Natural killer cell treated with Interleukin-12 subunit alpha and Interleukin-12 subunit beta and Interleukin-15 and Interleukin-18, amount 100 ng/mL, for 72 hours (primary cell): Measurements from ENCODE around the gene APH1B. TPM values are rescaled to one million over a fixed set of nuclear protein-coding genes. Genes with fewer than 3 reads are reported as not detected.
A peak's percentile ranks its signal among the peaks of the same experiment; 100 is the strongest.

Source experiments
- ATAC-seq, 2 donors: fragments of 150-1000 bp; cut with Tn5 transposase in 1 of 2; sonication (Bioruptor Pico), chemical (Tn5 transposase) in 1 of 2; 2 replicates each; pipeline ENCODE4 v1.10.0; 2021
- DNase-seq: peaks from one replicate; pipeline ENCODE4 v3.0.0; 2022; ENCODE audit warnings: low spot score
- H3K27ac Mint-ChIP-seq, 2 donors: 1 replicate in 1 of 2; 2 replicates in 1 of 2; pipeline ENCODE4 v1.8.0; 2022; ENCODE audit warnings: mixed read lengths in 2 of 2, mild to moderate bottlenecking in 1 of 2, moderate library complexity in 1 of 2
- H3K27me3 Mint-ChIP-seq, 2 donors: 1 replicate in 1 of 2; 2 replicates in 1 of 2; pipeline ENCODE4 v1.8.0; 2022; ENCODE audit warnings: mixed read lengths in 2 of 2
- H3K36me3 Mint-ChIP-seq: one replicate; pipeline ENCODE4 v1.8.0; 2022; ENCODE audit warnings: mixed read lengths
- H3K4me1 Mint-ChIP-seq, 2 donors: 1 replicate in 1 of 2; 2 replicates in 1 of 2; pipeline ENCODE4 v1.8.0; 2022; ENCODE audit warnings: low read depth in 2 of 2, mixed read lengths in 2 of 2, mild to moderate bottlenecking in 1 of 2
- H3K4me3 Mint-ChIP-seq: one replicate; pipeline ENCODE4 v1.8.0; 2022; ENCODE audit warnings: mixed read lengths
- H3K9me3 Mint-ChIP-seq: 2 replicates; pipeline ENCODE4 v1.8.0; 2022; ENCODE audit warnings: mixed read lengths
- total RNA-seq, 2 donors: library from RNA; stranded (reverse); gene quantifications; one replicate each; pipeline ENCODE4 v1.2.3, GENCODE V29; 2022

The APH1B gene
- total RNA-seq, 2 donors from 2014 or later = 8.7 to 14.7 TPM

- no peak for ATAC-seq
- H3K4me3 Mint-ChIP-seq = no peak overlapping the region
- peaks cover 11 to 14% of the 10 kb centered on the region in 2 donors for H3K4me1 Mint-ChIP-seq
- H3K27ac Mint-ChIP-seq = peak overlapping the region in 1 of 2 donors; percentile 70
- H3K36me3 Mint-ChIP-seq = peaks cover 5% of the 10 kb centered on the region
- no peaks in the 10 kb centered on the region for H3K27me3 Mint-ChIP-seq
- H3K9me3 Mint-ChIP-seq = no peaks in the 10 kb centered on the region
- DNase-seq = no peak
Observed at GRCh38 chr15:63292771-63293170, 15.4 kb downstream of the APH1B start.

- no peaks in the 10 kb centered on the region for H3K27me3 Mint-ChIP-seq
- ATAC-seq = no peak
- peak overlapping the region in 1 of 2 donors; percentile 24 for H3K27ac Mint-ChIP-seq
- peaks cover 5% of the 10 kb centered on the region for H3K36me3 Mint-ChIP-seq
- no peak overlapping the region for H3K4me3 Mint-ChIP-seq
- no peak for DNase-seq
- no peaks in the 10 kb centered on the region for H3K9me3 Mint-ChIP-seq
- peaks cover 6 to 14% of the 10 kb centered on the region in 2 donors for H3K4me1 Mint-ChIP-seq
Observed at GRCh38 chr15:63294359-63294758, 17.0 kb downstream of the APH1B start.

GRCh38 chr15:63295341-63295740 lies 17.9 kb downstream of the APH1B start:
- no peak for DNase-seq
- H3K4me1 Mint-ChIP-seq = peaks cover 6 to 14% of the 10 kb centered on the region in 2 donors
- peaks cover 5% of the 10 kb centered on the region for H3K36me3 Mint-ChIP-seq
- H3K4me3 Mint-ChIP-seq = peak overlapping the region; percentile 13
- no peak for ATAC-seq
- H3K9me3 Mint-ChIP-seq = no peaks in the 10 kb centered on the region
- no peaks in the 10 kb centered on the region for H3K27me3 Mint-ChIP-seq
- peak overlapping the region; percentile 24 to 50 for H3K27ac Mint-ChIP-seq

- Mint-ChIP-seq H3K4me1 (peaks cover 6 to 11% of the 10 kb centered on the region in 2 donors), H3K36me3 (peaks cover 5% of the 10 kb centered on the region), H3K27me3 (no peaks in the 10 kb centered on the region), H3K27ac (peak overlapping the region; percentile 50 to 78), H3K4me3 (peak overlapping the region; percentile 75), H3K9me3 (no peaks in the 10 kb centered on the region)
- peak; percentile 38 to 66 for ATAC-seq
- peak; percentile 66 for DNase-seq
Observed at GRCh38 chr15:63296195-63296594, 18.8 kb downstream of the APH1B start.

GRCh38 chr15:63299943-63300575 lies 22.7 kb downstream of the APH1B start:
- H3K4me3 Mint-ChIP-seq = no peak overlapping the region
- no peaks in the 10 kb centered on the region for H3K27me3 Mint-ChIP-seq
- H3K9me3 Mint-ChIP-seq = no peaks in the 10 kb centered on the region
- no peak overlapping the region for H3K27ac Mint-ChIP-seq
- H3K36me3 Mint-ChIP-seq = peaks cover 8% of the 10 kb centered on the region
- ATAC-seq = no peak
- peaks cover 6 to 11% of the 10 kb centered on the region in 2 donors for H3K4me1 Mint-ChIP-seq
- DNase-seq = no peak

GRCh38 chr15:63301088-63301487 lies 23.7 kb downstream of the APH1B start:
- Mint-ChIP-seq H3K4me1 (peaks cover 5 to 8% of the 10 kb centered on the region in 2 donors), H3K27ac (no peak overlapping the region), H3K4me3 (no peak overlapping the region), H3K9me3 (no peaks in the 10 kb centered on the region), H3K36me3 (peaks cover 8% of the 10 kb centered on the region), H3K27me3 (no peaks in the 10 kb centered on the region)
- ATAC-seq = no peak
- no peak for DNase-seq

GRCh38 chr15:63305260-63305659 lies 27.9 kb downstream of the APH1B start:
- ATAC-seq = no peak
- DNase-seq = no peak
- Mint-ChIP-seq H3K4me3 (no peak overlapping the region), H3K9me3 (no peaks in the 10 kb centered on the region), H3K36me3 (peaks cover 8% of the 10 kb centered on the region), H3K4me1 (no peaks in the 10 kb centered on the region), H3K27me3 (no peaks in the 10 kb centered on the region), H3K27ac (no peak overlapping the region)

GRCh38 chr15:63306492-63307073 lies 29.2 kb downstream of the APH1B start:
- DNase-seq (no peak), ATAC-seq (no peak)
- peaks cover 8% of the 10 kb centered on the region for H3K36me3 Mint-ChIP-seq
- no peaks in the 10 kb centered on the region for H3K4me1 Mint-ChIP-seq
- no peak overlapping the region for H3K27ac Mint-ChIP-seq
- no peaks in the 10 kb centered on the region for H3K9me3 Mint-ChIP-seq
- no peak overlapping the region for H3K4me3 Mint-ChIP-seq
- H3K27me3 Mint-ChIP-seq = no peaks in the 10 kb centered on the region

- no peaks in the 10 kb centered on the region for H3K9me3 Mint-ChIP-seq
- H3K36me3 Mint-ChIP-seq = peaks cover 4% of the 10 kb centered on the region
- ATAC-seq (no peak), DNase-seq (no peak)
- H3K4me1 Mint-ChIP-seq = no peaks in the 10 kb centered on the region
- no peaks in the 10 kb centered on the region for H3K27me3 Mint-ChIP-seq
- H3K27ac Mint-ChIP-seq = no peak overlapping the region
- H3K4me3 Mint-ChIP-seq = no peak overlapping the region
Observed at GRCh38 chr15:63308491-63308890, 31.1 kb downstream of the APH1B start.

GRCh38 chr15:63308947-63309346 lies 31.5 kb downstream of the APH1B start:
- Mint-ChIP-seq H3K27ac (no peak overlapping the region), H3K4me3 (no peak overlapping the region), H3K36me3 (peaks cover 4% of the 10 kb centered on the region), H3K27me3 (no peaks in the 10 kb centered on the region), H3K4me1 (no peaks in the 10 kb centered on the region), H3K9me3 (no peaks in the 10 kb centered on the region)
- no peak for DNase-seq
- ATAC-seq = no peak

GRCh38 chr15:63310646-63311045 lies 33.2 kb downstream of the APH1B start:
- no peak for DNase-seq
- ATAC-seq = no peak
- Mint-ChIP-seq H3K4me3 (no peak overlapping the region), H3K4me1 (no peaks in the 10 kb centered on the region), H3K36me3 (peaks cover 4% of the 10 kb centered on the region), H3K27me3 (peaks cover 0 to 2% of the 10 kb centered on the region in 2 donors), H3K9me3 (no peaks in the 10 kb centered on the region), H3K27ac (no peak overlapping the region)

- peaks cover 0 to 2% of the 10 kb centered on the region in 2 donors for H3K27me3 Mint-ChIP-seq
- no peak overlapping the region for H3K27ac Mint-ChIP-seq
- ATAC-seq (no peak), DNase-seq (no peak)
- H3K4me3 Mint-ChIP-seq = no peak overlapping the region
- H3K36me3 Mint-ChIP-seq = no peaks in the 10 kb centered on the region
- H3K9me3 Mint-ChIP-seq = no peaks in the 10 kb centered on the region
- H3K4me1 Mint-ChIP-seq = no peaks in the 10 kb centered on the region
Observed at GRCh38 chr15:63312286-63312685, 34.9 kb downstream of the APH1B start.

GRCh38 chr15:63313825-63314224 lies 36.4 kb downstream of the APH1B start:
- ATAC-seq (no peak), DNase-seq (no peak)
- no peak overlapping the region for H3K4me3 Mint-ChIP-seq
- H3K4me1 Mint-ChIP-seq = no peaks in the 10 kb centered on the region
- H3K27me3 Mint-ChIP-seq = peaks cover 0 to 2% of the 10 kb centered on the region in 2 donors
- no peaks in the 10 kb centered on the region for H3K36me3 Mint-ChIP-seq
- H3K9me3 Mint-ChIP-seq = no peaks in the 10 kb centered on the region
- H3K27ac Mint-ChIP-seq = no peak overlapping the region

GRCh38 chr15:63314409-63314808 lies 37.0 kb downstream of the APH1B start:
- peaks cover 0 to 2% of the 10 kb centered on the region in 2 donors for H3K27me3 Mint-ChIP-seq
- H3K4me1 Mint-ChIP-seq = no peaks in the 10 kb centered on the region
- no peaks in the 10 kb centered on the region for H3K36me3 Mint-ChIP-seq
- no peak overlapping the region for H3K4me3 Mint-ChIP-seq
- DNase-seq = no peak
- no peak overlapping the region for H3K27ac Mint-ChIP-seq
- no peaks in the 10 kb centered on the region for H3K9me3 Mint-ChIP-seq
- ATAC-seq = no peak
